NCI-H69 (cell line): ENCODE data around the gene ZNF831.
A peak's percentile ranks its signal among the peaks of the same experiment; 100 is the strongest.

Experiments
- DNase-seq: peaks from one replicate; lab custom pipeline; 2025; lab: John Stamatoyannopoulos, UW

The ZNF831 gene

GRCh38 chr20:59157531-59157930, 6.1 kb upstream of the ZNF831 start:
- no peak for DNase-seq

GRCh38 chr20:59157961-59158541, 5.6 kb upstream of the ZNF831 start:
- no peak for DNase-seq

- DNase-seq, result no peak
These were observed 4.9 kb upstream of the ZNF831 start for GRCh38 chr20:59158673-59159072.

- DNase-seq, result peak; percentile 79
These were observed 4.5 kb upstream of the ZNF831 start for GRCh38 chr20:59159091-59159490.

GRCh38 chr20:59159493-59160376, 3.9 kb upstream of the ZNF831 start:
- DNase-seq, result peak; percentile 81

- no peak for DNase-seq
These were observed 3.1 kb upstream of the ZNF831 start for GRCh38 chr20:59160389-59161115.

- no peak for DNase-seq
These were observed 1.9 kb upstream of the ZNF831 start for GRCh38 chr20:59161721-59162120.

GRCh38 chr20:59164686-59165391, 1.2 kb downstream of the ZNF831 start:
- no peak for DNase-seq

GRCh38 chr20:59165396-59165795, 1.8 kb downstream of the ZNF831 start:
- DNase-seq, result no peak

- DNase-seq, result no peak
These were observed 2.5 kb downstream of the ZNF831 start for GRCh38 chr20:59165891-59166709.

GRCh38 chr20:59170406-59171349, 7.1 kb downstream of the ZNF831 start:
- DNase-seq, result no peak

- DNase-seq, result no peak
These were observed 8.4 kb downstream of the ZNF831 start for GRCh38 chr20:59171986-59172385.

GRCh38 chr20:59173938-59174491, 10.4 kb downstream of the ZNF831 start:
- DNase-seq, result no peak

GRCh38 chr20:59175002-59175401, 11.4 kb downstream of the ZNF831 start:
- no peak for DNase-seq

GRCh38 chr20:59175861-59176260, 12.2 kb downstream of the ZNF831 start:
- DNase-seq, result peak; percentile 33

- no peak for DNase-seq
These were observed 13.2 kb downstream of the ZNF831 start for GRCh38 chr20:59176812-59177211.

GRCh38 chr20:59177266-59178250, 13.9 kb downstream of the ZNF831 start:
- DNase-seq, result no peak

- DNase-seq, result no peak
These were observed 15.5 kb downstream of the ZNF831 start for GRCh38 chr20:59178983-59179595.
